Measurements from ENCODE around the gene FOLR1.

Gene FOLR1

DNA sequence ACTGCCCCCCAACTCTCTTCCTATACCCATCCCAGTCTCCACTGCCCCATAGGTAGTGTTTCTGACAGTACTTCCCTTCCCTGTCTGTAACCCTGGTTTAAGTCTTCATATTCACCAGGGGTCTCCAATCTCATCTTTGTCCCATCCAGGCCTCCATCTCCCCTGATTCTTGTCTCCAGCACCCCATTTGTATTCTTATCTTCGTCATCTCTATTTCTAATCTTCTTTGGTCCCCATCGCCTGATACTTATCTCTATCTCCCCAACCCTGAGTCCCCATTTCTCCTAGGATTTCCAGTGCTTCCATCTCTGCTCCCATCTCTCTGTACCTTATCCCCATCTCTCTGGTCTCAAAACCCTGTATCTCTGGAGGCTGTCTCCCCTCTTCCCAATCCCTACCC is 50.2 kb downstream of the FOLR1 start:
- H3K27me3 ChIP-seq (ENCODE audit: control insufficient read depth, low read length) = peaks cover 57% of the 10 kb centered on the region
- no peaks in the 10 kb centered on the region for H3F3A ChIP-seq (ENCODE audit: control insufficient read depth, insufficient read depth)
- H3K9me3 ChIP-seq (ENCODE audit: control insufficient read depth, insufficient read depth, low read length) = no peaks in the 10 kb centered on the region
- no peaks in the 10 kb centered on the region for H3K79me2 ChIP-seq (ENCODE audit: control insufficient read depth, low read length)
- H3K4me1 ChIP-seq (ENCODE audit: control insufficient read depth, low read length) = peaks cover 3% of the 10 kb centered on the region; the same call in 1 of the 2 replicates
- no peak overlapping the region for H3K27ac ChIP-seq (ENCODE audit: low read depth, low read length)
- no peak overlapping the region for H3K4me2 ChIP-seq (ENCODE audit: low read length)
- H3K9me2 ChIP-seq (replicated peaks; ENCODE audit: control insufficient read depth, low read length) = no peaks in the 10 kb centered on the region
- TF ChIP-seq, protein P1, sequence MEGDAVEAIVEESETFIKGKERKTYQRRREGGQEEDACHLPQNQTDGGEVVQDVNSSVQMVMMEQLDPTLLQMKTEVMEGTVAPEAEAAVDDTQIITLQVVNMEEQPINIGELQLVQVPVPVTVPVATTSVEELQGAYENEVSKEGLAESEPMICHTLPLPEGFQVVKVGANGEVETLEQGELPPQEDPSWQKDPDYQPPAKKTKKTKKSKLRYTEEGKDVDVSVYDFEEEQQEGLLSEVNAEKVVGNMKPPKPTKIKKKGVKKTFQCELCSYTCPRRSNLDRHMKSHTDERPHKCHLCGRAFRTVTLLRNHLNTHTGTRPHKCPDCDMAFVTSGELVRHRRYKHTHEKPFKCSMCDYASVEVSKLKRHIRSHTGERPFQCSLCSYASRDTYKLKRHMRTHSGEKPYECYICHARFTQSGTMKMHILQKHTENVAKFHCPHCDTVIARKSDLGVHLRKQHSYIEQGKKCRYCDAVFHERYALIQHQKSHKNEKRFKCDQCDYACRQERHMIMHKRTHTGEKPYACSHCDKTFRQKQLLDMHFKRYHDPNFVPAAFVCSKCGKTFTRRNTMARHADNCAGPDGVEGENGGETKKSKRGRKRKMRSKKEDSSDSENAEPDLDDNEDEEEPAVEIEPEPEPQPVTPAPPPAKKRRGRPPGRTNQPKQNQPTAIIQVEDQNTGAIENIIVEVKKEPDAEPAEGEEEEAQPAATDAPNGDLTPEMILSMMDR (IDR thresholded peaks at IDR 0.05; ENCODE audit: low read depth, low read length, poor library complexity, severe bottlenecking) = no peak
- no peak for TF ChIP-seq EZH2phosphoT487 (IDR thresholded peaks at IDR 0.05; ENCODE audit: borderline replicate concordance, low read length)
- H4K20me1 ChIP-seq (ENCODE audit: control insufficient read depth, insufficient read depth, low read depth, low read length) = peaks cover 9% of the 10 kb centered on the region; the same call in 1 of the 2 replicates
- peaks cover 17% of the 10 kb centered on the region for H3K36me3 ChIP-seq (ENCODE audit: control insufficient read depth, low read length)
- H3K4me3 ChIP-seq (ENCODE audit: low read length) = no peak overlapping the region

DNA sequence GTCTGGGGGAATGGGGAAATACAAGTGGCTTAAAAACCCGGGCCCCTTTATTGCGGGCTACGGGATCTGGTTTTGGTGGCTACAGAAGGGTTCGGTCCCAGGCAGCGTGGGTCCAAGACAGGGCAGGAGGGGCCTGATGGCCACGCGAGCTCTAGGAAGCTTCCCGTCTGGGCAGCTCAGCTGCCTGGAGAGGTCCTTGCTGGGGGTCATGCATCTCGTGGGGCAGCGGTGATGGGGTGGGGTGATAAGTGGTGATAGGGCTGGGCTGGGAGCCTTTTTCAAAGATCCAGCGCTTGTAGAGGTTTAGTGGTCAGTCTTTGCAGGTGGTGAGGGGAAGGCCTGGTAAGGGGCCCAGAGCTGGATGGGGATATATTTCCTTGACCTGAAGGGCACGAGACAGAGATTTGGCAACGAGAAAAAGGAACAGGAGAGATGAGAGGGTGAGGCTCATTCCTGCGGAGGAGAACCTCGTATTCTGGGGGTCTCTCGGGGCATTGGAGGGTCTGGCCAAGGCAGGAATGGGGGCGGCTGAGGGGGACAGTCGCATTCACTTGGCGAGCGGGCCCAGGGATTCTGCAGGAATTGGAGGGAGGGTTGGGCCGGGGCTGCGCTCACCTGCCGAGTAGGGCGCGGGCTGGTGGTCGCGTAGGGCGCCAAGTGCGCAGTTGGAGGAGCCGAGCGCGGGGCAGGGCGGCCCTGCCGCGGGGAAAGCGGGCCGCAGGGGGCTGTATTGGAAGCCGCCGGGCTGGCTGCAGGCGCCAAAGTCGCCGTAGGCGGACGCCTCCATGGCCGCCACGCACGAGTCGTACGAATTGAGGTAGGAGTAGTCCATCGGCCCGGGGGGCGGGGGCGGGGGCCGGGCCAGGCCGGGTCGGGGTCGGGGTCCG is 51.5 kb downstream of the FOLR1 start:
- H3F3A ChIP-seq (ENCODE audit: control insufficient read depth, insufficient read depth) = no peaks in the 10 kb centered on the region
- H3K4me1 ChIP-seq (ENCODE audit: control insufficient read depth, low read length) = peaks cover 3% of the 10 kb centered on the region; the same call in 1 of the 2 replicates
- H3K4me3 ChIP-seq (ENCODE audit: low read length) = no peak overlapping the region
- H3K27ac ChIP-seq (ENCODE audit: low read depth, low read length) = no peak overlapping the region
- no peaks in the 10 kb centered on the region for H3K9me3 ChIP-seq (ENCODE audit: control insufficient read depth, insufficient read depth, low read length)
- H3K27me3 ChIP-seq (ENCODE audit: control insufficient read depth, low read length) = peaks cover 61% of the 10 kb centered on the region
- no peaks in the 10 kb centered on the region for H3K9me2 ChIP-seq (replicated peaks; ENCODE audit: control insufficient read depth, low read length)
- TF ChIP-seq EZH2phosphoT487 (IDR thresholded peaks at IDR 0.05; ENCODE audit: borderline replicate concordance, low read length) = no peak
- TF ChIP-seq, protein P1 (IDR thresholded peaks at IDR 0.05; ENCODE audit: low read depth, low read length, poor library complexity, severe bottlenecking) = no peak
- no peaks in the 10 kb centered on the region for H3K79me2 ChIP-seq (ENCODE audit: control insufficient read depth, low read length)
- peaks cover 4% of the 10 kb centered on the region for H3K36me3 ChIP-seq (ENCODE audit: control insufficient read depth, low read length)
- H4K20me1 ChIP-seq (ENCODE audit: control insufficient read depth, insufficient read depth, low read depth, low read length) = peaks cover 7% of the 10 kb centered on the region; the same call in 1 of the 2 replicates
- no peak overlapping the region for H3K4me2 ChIP-seq (ENCODE audit: low read length)

DNA sequence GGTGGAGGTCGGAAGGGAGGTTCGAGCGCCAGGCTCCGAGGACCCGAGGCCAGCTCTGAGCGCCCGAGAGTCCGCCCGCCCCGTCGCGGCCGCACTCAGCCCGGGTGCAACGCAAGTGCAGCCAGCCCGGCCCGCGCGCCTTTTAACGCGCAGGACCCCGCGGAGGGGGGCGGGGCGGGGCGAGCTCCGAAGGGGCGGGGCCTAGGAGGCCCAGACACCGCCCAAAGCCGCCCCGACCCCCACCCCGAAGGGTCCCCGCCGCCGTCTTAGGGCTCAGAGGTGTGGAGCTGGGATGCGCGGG is 52.1 kb downstream of the FOLR1 start, which contains the start of gene PHOX2A:
Gene PHOX2A, minus strand, starts transcription at position 117 of the 301 bp plus-strand sequence. CDS start 172 bp downstream, outside the sequence.
- Histone ChIP-seq H3K4me2 (ENCODE audit: low read length) (no peak within 1 kb of the TSS), H3K4me3 (ENCODE audit: low read length) (no peak within 1 kb of the TSS), H3K79me2 (ENCODE audit: control insufficient read depth, low read length) (no peaks in the 10 kb centered on the region), H3K27ac (ENCODE audit: low read depth, low read length) (no peak within 1 kb of the TSS), H3K36me3 (ENCODE audit: control insufficient read depth, low read length) (no peaks in the 10 kb centered on the region), H3K9me3 (ENCODE audit: control insufficient read depth, insufficient read depth, low read length) (no peaks in the 10 kb centered on the region), H3K27me3 (ENCODE audit: control insufficient read depth, low read length) (peaks cover 59% of the 10 kb centered on the region), H3K4me1 (ENCODE audit: control insufficient read depth, low read length) (peaks cover 3% of the 10 kb centered on the region; the same call in 1 of the 2 replicates), H3F3A (ENCODE audit: control insufficient read depth, insufficient read depth) (no peaks in the 10 kb centered on the region), H4K20me1 (ENCODE audit: control insufficient read depth, insufficient read depth, low read depth, low read length) (peaks cover under 1% of the 10 kb centered on the region; the same call in 1 of the 2 replicates), H3K9me2 (replicated peaks; ENCODE audit: control insufficient read depth, low read length) (no peaks in the 10 kb centered on the region)
- TF ChIP-seq, protein P1 (IDR thresholded peaks at IDR 0.05; ENCODE audit: low read depth, low read length, poor library complexity, severe bottlenecking) = no peak
- TF ChIP-seq EZH2phosphoT487 (IDR thresholded peaks at IDR 0.05; ENCODE audit: borderline replicate concordance, low read length) = no peak

All from DOHH2 (cell line).